ENCODE data around the gene LILRA2.
"Not testable (repeated sequence)": the region's sequence is repeated elsewhere in the genome, so short reads cannot be mapped to it uniquely, and the experiment has no call there.

LILRA2 gene

DNA sequence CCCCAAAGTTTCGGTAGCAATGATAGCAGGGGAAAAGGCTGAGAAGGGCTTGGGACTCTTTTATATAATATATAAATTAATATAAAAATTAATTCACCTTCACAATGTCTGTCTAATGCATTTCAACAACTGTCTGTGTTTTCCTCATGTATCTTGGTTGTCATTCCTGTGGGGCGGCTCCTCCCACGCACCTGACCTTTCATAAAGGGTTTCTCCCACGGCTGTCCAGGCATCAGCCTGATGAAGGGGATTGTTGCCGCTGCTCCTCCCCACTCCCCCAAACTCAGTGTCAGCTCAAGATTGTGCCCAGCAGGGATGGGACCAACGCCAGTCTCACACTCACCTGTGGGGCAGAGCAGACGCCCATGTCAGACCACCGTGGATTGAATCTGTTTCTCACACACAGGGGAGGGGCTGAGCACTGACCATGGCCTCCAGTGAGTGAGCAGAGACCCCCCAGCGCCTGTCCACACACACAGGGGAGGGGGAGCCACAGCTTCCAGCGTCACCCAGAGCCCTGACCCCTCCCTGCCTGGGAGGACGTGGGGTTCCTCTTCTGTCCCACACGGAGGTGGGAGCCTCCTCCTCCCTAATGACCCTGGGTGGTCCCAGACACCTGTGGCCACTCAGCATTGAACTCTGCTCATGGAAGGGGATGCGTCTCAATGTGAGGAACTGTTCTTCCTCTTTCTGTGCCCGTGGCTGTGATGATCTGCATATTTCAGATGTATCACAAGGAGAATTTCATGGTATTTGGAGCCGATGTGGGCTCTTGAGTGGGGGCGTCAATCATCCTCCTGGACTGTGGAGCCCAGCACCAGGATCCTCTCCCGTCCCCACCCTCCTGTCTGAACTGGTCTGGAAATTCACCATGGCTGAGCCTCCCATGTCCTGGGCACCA is 1.6 kb upstream of the LILRA2 start:
- DNase-seq (ENCODE audit: low read depth), result not testable (repeated sequence)

DNA sequence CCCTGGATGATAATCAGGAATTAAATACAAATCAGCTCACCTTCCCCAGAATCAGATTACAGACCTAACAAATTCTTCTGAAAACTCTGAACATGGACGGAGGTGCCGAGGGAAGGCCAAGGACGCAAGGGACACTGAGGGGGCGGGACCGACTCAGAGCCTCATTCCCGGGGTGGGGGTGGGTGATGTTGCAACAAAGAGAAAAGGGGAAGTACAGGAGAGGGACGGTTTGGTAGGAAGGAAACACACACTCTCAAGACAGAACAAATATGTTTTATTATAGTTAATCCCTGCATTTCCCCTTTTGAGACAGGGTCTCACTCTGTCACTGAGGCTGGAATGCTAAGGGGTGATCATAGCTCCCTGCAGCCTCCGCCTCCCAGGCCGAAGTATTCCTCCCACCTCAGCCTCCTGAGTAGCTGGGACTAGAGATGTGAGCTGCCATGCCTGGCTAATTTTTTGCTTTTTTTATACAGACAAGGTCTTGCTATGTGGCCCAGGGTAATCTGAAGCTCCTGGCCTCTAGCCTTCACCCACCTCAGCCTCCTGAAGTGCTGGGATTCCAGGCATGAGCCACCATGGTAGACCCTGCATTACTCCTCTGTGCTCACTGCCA is 786 bp upstream of the LILRA2 start:
- no peak for DNase-seq (ENCODE audit: low read depth)

DNA sequence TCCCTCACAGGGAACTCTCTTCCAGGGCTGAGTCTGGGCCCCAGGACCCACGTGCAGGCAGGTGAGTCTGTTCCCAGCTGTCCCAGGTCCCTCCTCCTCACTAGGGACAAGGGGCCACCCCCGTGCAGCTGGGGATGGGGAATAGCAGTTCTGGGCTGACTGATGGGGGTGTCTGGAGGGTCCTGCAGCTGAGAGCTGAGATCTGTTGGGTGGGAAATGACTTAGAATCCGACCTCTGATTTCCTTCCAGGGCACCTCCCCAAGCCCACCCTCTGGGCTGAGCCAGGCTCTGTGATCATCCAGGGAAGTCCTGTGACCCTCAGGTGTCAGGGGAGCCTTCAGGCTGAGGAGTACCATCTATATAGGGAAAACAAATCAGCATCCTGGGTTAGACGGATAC is 461 bp downstream of the LILRA2 start:
- DNase-seq (ENCODE audit: low read depth), result no peak

DNA sequence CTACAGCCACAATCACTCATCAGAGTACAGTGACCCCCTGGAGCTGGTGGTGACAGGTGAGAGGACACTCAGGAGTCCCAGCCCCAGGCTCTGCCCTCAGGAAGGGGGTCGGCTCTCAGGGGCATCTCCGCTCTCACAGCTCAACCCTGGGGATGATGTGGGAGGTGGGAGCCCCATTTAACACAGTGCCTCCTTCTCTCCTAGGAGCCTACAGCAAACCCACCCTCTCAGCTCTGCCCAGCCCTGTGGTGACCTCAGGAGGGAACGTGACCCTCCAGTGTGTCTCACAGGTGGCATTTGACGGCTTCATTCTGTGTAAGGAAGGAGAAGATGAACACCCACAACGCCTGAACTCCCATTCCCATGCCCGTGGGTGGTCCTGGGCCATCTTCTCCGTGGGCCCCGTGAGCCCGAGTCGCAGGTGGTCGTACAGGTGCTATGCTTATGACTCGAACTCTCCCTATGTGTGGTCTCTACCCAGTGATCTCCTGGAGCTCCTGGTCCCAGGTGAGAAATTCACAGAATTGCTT is 1.0 kb downstream of the LILRA2 start:
- DNase-seq (ENCODE audit: low read depth), result no peak

DNA sequence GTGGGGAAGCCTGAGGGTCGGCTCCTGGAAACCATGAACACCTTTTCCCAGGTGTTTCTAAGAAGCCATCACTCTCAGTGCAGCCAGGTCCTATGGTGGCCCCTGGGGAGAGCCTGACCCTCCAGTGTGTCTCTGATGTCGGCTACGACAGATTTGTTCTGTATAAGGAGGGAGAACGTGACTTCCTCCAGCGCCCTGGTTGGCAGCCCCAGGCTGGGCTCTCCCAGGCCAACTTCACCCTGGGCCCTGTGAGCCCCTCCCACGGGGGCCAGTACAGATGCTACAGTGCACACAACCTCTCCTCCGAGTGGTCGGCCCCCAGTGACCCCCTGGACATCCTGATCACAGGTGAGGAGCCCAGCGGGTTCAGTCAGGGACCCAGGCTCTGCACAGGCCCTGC is 1.6 kb downstream of the LILRA2 start:
- not testable (repeated sequence) for DNase-seq (ENCODE audit: low read depth)

DNA sequence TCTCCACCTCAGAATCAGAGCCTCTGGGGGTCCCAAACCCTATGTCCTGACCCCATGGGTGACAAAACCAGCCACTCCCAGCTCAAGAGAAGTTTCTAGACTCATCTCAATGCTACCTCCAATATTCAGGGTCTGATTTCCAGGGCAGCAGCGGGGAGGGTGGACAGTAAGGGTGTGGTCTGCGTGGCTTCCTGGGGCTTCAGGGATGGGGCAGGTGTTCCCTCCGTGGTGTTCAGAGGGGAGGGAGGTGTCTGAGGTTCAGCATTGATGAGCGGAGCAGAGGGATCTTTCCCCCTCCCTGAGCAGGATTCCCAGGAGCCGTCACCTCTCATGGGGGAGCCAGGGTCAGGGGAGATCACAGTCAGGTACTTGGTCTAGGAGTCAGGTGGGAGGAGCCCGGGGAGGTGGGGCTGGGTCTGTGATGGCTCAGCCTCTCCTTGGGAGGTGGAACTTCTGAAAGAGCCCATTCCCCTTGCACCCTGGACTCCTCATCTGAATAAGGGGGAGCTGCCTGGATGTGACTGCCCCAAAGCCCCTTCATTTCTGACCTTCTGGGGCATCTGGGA is 2.9 kb downstream of the LILRA2 start:
- DNase-seq (ENCODE audit: low read depth), result no peak

DNA sequence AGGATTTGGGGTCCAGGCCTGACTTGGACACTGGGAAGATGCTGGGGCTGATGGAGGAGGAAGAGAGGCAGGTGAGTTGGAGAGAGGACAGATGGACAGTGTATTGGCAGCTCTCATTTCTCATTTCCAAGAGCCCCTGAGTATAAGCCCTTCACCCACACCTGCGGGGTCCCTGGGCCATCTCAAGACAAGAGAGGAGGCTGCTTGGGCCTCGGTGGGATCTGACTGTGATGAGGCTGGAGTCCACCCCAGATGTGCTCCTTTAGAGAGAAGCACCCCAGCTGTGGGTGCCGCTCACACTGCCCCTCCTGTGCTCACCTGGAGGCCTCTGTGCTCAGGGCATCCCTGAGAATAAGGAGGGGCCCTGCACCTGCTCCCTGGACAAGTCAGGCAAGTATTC is 3.7 kb downstream of the LILRA2 start:
- DNase-seq (ENCODE audit: low read depth), result no peak

DNA sequence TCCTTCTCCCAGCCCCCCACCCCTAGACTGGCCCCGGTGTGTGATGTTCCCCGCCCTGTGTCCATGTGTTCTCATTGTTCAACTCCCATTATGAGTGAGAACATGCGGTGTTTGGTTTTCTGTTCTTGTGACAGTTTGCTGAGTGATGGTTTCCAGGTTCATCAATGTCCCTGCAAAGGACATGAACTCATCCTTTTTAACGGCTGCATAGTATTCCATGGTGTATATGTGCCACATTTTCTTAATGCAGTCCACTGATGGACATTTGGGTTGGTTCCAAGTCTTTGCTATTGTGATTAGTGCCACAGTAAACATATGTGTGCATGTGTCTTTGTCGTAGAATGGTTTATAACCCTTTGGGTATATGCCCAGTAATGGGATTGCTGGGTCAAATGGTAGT is 4.7 kb downstream of the LILRA2 start:
- not testable (repeated sequence) for DNase-seq (ENCODE audit: low read depth)

DNA sequence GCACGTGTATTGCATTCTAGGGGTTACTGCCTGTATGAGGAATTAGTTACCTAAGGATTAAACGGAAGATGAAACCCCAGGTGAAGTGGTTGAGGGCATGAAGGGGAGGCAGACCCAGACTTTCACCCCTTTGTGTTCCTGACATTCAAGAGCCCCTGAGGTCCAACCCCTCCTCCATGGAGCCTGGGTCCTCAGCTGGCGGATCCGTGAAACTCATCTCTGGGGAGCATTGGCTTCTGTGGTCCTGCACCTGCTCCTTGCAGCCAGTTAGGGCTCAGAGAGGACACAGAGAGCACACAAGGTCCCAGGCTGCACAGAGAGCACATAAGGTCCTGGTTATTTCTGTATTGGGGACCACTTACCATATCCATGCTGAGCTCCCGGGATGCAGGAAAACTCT is 12.8 kb downstream of the LILRA2 start:
- DNase-seq (ENCODE audit: low read depth), result no peak

DNA sequence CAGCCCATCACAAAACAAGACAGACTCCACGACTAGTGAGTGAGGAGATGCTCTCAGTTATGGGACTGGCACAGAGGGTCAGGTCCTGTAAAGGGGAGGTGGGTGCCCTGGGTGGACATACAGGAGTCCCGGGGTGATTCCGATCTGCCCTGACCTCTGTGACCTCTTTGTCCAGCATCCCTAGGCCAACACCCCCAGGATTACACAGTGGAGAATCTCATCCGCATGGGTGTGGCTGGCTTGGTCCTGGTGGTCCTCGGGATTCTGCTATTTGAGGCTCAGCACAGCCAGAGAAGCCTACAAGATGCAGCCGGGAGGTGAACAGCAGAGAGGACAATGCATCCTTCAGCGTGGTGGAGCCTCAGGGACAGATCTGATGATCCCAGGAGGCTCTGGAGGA is 13.4 kb downstream of the LILRA2 start:
- no peak for DNase-seq (ENCODE audit: low read depth)

DNA sequence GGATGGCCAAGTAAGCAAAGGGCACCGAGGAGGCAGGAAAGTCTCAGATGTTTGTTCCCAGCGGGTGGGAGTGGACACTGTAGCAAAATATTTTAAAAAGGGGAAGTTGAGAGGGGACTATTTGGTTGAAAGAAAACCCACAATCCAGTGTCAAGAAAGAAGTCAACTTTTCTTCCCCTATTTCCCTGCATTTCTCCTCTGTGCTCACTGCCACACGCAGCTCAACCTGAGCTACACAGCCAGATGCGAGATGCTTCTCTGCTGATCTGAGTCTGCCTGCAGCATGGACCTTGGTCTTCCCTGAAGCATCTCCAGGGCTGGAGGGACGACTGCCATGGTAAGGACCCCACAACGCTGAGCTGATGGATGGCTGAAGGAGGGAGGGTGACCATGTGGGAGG is 19.9 kb downstream of the LILRA2 start, which contains the start of gene LILRA1:
Gene LILRA1, plus strand, starts transcription at position 188 of the 400 bp plus-strand sequence. CDS start 613 bp downstream, outside the sequence.
- not testable (repeated sequence) for DNase-seq (ENCODE audit: low read depth)

DNA sequence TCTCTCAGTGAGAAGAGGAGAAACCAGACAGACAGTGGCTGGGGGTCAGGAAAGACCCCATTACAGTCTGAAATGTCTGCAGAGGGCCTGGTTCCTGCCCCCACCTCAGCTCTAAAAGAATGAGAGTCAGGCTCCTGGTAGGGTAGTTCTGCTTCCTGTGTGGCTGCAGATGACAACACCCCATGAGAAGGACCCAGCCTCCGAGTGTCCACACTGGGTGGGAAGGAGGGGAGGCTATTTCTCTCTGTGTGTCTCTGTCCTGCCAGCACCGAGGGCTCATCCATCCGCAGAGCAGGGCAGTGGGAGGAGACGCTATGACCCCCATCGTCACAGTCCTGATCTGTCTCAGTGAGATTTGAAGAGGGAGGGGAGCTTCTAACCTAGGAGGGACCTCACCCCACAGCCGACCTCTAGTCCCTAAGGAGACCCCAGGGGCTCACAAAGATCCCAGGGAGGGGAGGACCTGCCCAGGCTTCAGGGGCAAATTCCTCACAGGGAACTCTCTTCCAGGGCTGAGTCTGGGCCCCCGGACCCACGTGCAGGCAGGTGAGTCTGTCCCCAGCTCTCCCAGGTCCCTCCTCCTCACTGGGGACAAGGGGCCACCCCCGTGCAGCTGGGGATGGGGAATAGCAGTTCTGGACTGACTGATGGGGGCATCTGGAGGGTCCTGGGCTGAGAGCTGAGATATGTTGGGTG is 20.5 kb downstream of the LILRA2 start:
- not testable (repeated sequence) for DNase-seq (ENCODE audit: low read depth)

DNA sequence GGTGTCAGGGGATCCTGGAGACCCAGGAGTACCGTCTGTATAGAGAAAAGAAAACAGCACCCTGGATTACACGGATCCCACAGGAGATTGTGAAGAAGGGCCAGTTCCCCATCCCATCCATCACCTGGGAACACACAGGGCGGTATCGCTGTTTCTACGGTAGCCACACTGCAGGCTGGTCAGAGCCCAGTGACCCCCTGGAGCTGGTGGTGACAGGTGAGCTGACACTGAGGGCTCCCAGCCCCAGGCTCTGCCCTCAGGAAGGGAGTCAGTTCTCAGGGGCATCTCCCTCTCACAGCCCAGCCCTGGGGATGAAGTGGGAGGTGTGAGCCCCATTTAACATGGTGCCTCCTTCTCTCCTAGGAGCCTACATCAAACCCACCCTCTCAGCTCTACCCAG is 21.1 kb downstream of the LILRA2 start:
- no peak for DNase-seq (ENCODE audit: low read depth)

DNA sequence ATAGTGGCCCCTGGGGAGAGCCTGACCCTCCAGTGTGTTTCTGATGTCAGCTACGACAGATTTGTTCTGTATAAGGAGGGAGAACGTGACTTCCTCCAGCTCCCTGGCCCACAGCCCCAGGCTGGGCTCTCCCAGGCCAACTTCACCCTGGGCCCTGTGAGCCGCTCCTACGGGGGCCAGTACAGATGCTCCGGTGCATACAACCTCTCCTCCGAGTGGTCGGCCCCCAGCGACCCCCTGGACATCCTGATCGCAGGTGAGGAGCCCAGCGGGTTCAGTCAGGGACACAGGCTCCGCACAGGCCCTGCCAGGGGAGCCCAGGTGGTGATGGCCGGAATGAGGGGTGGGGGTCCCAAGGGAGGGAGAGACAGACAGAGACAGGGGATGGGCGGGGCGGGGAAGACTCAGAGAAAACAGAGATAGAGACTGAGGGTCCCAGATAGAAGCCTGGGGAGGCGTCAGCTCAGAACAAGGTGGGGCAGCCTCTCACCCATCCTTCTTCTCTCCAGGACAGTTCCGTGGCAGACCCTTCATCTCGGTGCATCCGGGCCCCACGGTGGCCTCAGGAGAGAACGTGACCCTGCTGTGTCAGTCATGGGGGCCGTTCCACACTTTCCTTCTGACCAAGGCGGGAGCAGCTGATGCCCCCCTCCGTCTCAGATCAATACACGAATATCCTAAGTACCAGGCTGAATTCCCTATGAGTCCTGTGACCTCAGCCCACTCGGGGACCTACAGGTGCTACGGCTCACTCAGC is 22.3 kb downstream of the LILRA2 start:
- not testable (repeated sequence) for DNase-seq (ENCODE audit: low read depth)

DNA sequence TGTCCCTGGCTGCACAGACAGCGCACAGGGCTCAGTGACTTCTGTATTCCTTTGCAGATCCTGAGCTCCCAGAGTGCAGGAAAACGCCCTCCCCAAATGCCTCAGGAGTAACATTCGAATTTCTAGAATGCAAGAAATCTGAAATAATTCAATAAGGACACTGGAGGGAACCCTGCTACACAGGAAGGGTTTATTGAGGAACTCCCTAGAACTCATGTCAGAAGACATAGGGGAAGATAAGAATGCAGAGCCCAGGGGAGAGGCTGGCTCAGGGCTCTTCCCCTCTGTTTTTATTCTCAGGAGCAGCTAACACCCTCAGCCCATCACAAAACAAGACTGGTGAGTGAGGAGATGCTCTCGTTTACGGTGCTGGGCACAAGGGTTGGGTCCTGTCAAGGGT is 26.6 kb downstream of the LILRA2 start:
- no peak for DNase-seq (ENCODE audit: low read depth)

DNA sequence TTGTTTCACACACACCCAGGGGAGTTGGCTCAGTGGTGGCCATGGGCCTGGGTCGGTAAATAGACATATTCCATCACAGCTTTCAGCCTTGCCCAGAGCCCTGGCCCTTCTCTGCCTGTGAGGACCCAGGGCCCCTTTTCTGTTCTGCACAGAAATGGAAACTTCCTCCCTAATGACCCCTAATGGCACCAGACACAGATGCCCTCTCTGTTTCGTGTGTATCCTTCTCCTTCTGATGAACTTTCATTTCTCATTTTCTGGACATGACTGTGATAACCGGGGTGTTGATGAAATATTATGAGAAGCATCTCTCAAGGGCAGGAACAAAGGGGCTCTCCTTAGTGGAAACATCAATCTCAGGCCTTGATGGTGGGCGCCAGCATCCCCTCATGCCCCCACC is 32.6 kb downstream of the LILRA2 start:
- DNase-seq (ENCODE audit: low read depth), result no peak

DNA sequence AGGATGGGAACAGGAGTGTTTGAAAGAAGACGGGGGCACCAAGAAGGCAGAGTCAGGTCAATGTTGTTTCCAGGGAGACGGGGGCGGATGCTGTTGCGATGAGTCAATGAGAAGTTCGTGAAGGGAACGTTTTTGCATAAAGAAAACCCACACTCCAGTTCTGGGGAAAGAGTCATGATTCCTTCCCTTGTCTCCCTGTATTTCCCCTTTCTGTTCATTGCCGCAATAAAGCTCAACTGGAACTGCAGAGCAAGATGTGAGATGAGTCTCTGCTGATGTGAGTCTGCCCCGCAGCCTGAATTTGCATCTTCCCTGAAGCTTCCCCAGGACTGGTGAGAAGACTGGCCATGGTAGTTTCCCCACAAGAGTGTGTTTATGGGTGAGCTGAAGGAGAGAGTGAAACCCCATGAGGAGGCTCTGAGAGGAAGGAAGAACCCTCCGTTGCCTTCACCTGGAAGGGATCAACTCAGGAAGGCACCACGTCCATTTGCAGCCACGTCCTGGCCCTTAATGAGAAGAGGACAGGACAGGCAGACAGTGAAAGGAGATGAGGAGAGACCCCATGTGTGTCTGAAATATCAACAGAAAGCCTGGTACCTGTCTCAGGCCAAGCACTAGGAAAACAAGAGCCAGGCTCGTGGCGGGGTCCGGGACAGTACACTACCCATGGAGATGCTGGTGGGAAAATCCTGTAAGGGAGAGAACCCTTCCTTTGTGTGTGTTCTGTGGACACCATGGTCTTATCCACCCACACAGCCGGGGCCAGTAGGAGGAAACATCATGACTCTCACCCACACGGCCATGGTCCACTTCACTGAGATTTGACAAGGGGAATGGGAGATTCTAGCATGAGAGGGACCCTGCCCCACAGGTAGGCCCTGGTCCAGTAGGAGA is 33.5 kb downstream of the LILRA2 start:
- no peak for DNase-seq (ENCODE audit: low read depth)

DNA sequence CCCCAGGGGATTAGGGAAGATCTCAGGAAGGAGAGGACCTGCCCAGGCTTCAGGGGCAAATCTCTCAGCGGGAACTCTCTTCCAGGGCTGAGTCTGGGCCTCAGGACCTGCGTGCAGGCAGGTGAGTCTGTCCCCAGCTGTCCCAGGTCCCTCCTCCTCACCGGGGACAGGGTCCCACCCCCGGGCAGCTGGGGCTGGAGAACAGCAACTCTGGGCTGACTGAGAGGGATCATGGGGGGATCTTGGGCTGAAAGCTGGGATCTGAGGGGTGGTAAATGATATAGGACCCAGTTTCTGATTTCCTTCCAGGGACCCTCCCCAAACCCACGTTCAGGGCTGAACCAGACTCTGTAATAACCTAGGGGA is 34.2 kb downstream of the LILRA2 start:
- DNase-seq (ENCODE audit: low read depth), result no peak

DNA sequence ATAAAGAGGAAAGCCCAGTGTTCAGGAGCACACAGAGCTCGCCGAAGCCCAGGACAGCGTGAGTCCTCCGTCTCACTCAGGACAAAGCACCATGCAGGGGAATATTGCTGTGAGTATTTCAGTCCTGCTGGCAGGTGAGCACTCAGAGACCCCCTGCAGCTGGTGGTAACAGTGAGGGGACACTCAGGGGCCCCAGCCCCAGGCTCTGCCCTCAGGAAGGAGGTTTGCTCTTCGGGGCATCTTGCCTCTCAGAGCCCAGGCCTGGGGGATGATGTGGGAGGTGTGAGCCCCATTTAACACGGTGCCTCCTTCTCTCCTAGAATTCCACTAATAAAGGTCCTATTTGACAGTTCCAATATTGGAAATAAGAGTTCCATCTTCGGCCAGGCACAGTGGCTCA is 34.6 kb downstream of the LILRA2 start:
- no peak for DNase-seq (ENCODE audit: low read depth)

DNA sequence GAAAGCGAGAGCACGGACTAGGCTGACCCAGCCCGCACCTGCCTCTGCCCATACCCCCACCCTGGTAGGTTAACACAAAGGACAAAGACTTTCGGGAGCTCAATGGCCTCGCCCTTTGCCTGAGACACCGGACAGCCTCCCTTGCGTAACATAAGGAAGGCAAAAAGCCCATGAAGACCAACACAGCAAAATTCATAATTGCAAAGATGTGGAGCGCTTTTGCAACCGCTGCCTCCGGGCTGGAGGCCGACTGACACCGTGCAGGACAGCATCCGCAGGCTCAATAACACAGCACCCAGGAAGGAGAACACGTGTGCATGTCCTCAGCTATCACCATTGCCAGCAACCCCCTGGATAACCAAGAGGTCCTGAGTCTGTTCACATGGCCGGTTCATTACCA is 35.2 kb downstream of the LILRA2 start:
- no peak for DNase-seq (ENCODE audit: low read depth)

All from GM04504 (cell line).